ENCODE results near the gene MYO6.

Gene MYO6

DNA sequence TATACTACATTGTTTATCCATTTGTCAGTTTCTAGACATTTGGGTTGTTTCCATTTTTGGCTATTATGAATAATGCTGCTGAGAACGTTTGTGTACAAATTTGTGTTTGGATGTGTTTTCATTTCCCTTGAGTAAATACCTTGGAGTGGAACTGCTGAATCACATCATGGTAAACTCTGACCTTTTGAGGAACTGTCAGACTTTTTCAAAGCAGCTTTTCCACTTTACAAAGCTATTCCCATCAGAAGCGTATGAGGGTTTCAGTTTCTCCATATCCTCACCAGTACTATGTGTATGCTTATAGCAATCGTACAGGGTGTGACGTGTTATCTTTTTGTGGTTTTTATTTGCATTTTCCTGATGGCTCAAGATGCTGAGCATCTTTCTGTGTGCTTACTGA is 103.7 kb downstream of the MYO6 start:
- Histone ChIP-seq H4K20me1 (ENCODE audit: insufficient read depth, low read length) (no peaks in the 10 kb centered on the region), H3K79me2 (ENCODE audit: low read length) (no peaks in the 10 kb centered on the region), H3K9ac (ENCODE audit: low read length) (no peak overlapping the region), H3K4me2 (ENCODE audit: low read length) (no peak overlapping the region), H3K4me1 (ENCODE audit: low read length) (no peaks in the 10 kb centered on the region), H2AFZ (ENCODE audit: low read depth, low read length) (no peak overlapping the region), H3K27me3 (ENCODE audit: low read depth, low read length) (no peaks in the 10 kb centered on the region), H3K9me3 (ENCODE audit: insufficient read depth, low read length) (no peaks in the 10 kb centered on the region), H3K36me3 (replicated peaks; ENCODE audit: low read depth, low read length) (no peaks in the 10 kb centered on the region), H3K27ac (ENCODE audit: low read length) (no peak overlapping the region), H3K4me3 (ENCODE audit: low read length) (no peak overlapping the region)
- TF ChIP-seq, protein P1, sequence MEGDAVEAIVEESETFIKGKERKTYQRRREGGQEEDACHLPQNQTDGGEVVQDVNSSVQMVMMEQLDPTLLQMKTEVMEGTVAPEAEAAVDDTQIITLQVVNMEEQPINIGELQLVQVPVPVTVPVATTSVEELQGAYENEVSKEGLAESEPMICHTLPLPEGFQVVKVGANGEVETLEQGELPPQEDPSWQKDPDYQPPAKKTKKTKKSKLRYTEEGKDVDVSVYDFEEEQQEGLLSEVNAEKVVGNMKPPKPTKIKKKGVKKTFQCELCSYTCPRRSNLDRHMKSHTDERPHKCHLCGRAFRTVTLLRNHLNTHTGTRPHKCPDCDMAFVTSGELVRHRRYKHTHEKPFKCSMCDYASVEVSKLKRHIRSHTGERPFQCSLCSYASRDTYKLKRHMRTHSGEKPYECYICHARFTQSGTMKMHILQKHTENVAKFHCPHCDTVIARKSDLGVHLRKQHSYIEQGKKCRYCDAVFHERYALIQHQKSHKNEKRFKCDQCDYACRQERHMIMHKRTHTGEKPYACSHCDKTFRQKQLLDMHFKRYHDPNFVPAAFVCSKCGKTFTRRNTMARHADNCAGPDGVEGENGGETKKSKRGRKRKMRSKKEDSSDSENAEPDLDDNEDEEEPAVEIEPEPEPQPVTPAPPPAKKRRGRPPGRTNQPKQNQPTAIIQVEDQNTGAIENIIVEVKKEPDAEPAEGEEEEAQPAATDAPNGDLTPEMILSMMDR (IDR thresholded peaks at IDR 0.05; ENCODE audit: low read depth, low read length), result no peak
- TF ChIP-seq EZH2phosphoT487 (IDR thresholded peaks at IDR 0.05; ENCODE audit: low read depth), result no peak

DNA sequence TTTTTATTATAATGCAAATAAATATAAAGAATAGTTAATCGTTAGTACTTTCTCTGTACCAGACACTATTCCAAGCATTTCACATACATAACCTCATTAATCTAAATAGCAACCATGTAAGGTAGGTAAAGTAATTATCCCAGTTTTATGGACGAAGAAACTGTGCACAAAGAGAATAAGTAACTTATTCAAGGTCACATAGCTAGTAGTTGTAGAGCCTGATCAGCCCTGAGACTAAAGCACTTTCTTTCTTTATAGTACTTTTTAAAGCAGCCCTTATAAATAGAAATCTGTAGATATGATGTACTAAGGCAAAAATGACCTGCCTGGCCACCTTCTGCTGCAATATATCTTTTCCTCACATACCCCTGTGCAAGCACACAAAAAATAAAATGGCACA is 104.8 kb downstream of the MYO6 start:
- Histone ChIP-seq H4K20me1 (ENCODE audit: insufficient read depth, low read length) (no peaks in the 10 kb centered on the region), H3K4me1 (ENCODE audit: low read length) (no peaks in the 10 kb centered on the region), H3K4me2 (ENCODE audit: low read length) (no peak overlapping the region), H3K9ac (ENCODE audit: low read length) (no peak overlapping the region), H3K36me3 (replicated peaks; ENCODE audit: low read depth, low read length) (no peaks in the 10 kb centered on the region), H2AFZ (ENCODE audit: low read depth, low read length) (no peak overlapping the region), H3K27me3 (ENCODE audit: low read depth, low read length) (no peaks in the 10 kb centered on the region), H3K79me2 (ENCODE audit: low read length) (no peaks in the 10 kb centered on the region), H3K27ac (ENCODE audit: low read length) (no peak overlapping the region), H3K4me3 (ENCODE audit: low read length) (no peak overlapping the region), H3K9me3 (ENCODE audit: insufficient read depth, low read length) (no peaks in the 10 kb centered on the region)
- no peak for TF ChIP-seq EZH2phosphoT487 (IDR thresholded peaks at IDR 0.05; ENCODE audit: low read depth)
- TF ChIP-seq, protein P1 (IDR thresholded peaks at IDR 0.05; ENCODE audit: low read depth, low read length), result no peak

DNA sequence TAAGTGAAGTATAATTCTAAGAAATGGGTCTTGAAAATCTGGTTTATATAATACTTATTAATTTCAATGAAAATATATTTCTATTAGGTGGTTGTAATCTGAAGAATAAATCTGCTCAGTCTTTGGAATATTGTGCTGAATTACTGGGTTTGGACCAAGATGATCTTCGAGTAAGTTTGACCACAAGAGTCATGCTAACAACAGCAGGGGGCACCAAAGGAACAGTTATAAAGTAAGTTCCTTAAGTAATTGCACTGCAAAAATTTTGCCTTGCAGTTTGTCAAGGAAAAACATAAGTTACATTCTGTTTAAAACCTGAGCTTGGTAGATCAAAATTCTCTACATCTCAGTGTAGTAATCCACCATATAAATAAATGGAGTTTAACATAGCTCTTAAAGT is 106.0 kb downstream of the MYO6 start:
- Histone ChIP-seq H3K36me3 (replicated peaks; ENCODE audit: low read depth, low read length) (no peaks in the 10 kb centered on the region), H3K27me3 (ENCODE audit: low read depth, low read length) (no peaks in the 10 kb centered on the region), H3K79me2 (ENCODE audit: low read length) (no peaks in the 10 kb centered on the region), H4K20me1 (ENCODE audit: insufficient read depth, low read length) (no peaks in the 10 kb centered on the region), H3K9ac (ENCODE audit: low read length) (no peak overlapping the region), H2AFZ (ENCODE audit: low read depth, low read length) (no peak overlapping the region), H3K4me3 (ENCODE audit: low read length) (no peak overlapping the region), H3K27ac (ENCODE audit: low read length) (no peak overlapping the region), H3K9me3 (ENCODE audit: insufficient read depth, low read length) (no peaks in the 10 kb centered on the region), H3K4me2 (ENCODE audit: low read length) (no peak overlapping the region), H3K4me1 (ENCODE audit: low read length) (no peaks in the 10 kb centered on the region)
- TF ChIP-seq EZH2phosphoT487 (IDR thresholded peaks at IDR 0.05; ENCODE audit: low read depth), result no peak
- TF ChIP-seq, protein P1 (IDR thresholded peaks at IDR 0.05; ENCODE audit: low read depth, low read length), result peak; percentile 77

DNA sequence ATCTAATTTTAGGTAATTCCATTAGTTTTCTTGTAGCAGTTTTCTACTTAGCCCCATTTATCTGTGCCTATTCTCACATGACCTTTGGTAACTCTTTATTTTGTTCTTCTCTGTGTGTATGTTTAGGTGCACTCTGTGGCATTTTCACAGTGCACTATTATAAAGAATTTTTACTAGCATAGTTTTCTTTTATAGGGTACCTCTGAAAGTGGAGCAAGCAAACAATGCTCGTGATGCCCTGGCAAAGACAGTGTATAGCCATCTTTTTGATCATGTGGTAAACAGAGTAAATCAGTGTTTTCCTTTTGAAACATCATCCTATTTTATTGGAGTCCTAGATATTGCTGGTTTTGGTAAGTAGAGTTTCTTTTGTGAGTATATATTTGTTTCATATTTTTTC is 107.9 kb downstream of the MYO6 start:
- Histone ChIP-seq H2AFZ (ENCODE audit: low read depth, low read length) (no peak overlapping the region), H3K4me3 (ENCODE audit: low read length) (no peak overlapping the region), H3K79me2 (ENCODE audit: low read length) (no peaks in the 10 kb centered on the region), H4K20me1 (ENCODE audit: insufficient read depth, low read length) (no peaks in the 10 kb centered on the region), H3K9me3 (ENCODE audit: insufficient read depth, low read length) (no peaks in the 10 kb centered on the region), H3K27me3 (ENCODE audit: low read depth, low read length) (no peaks in the 10 kb centered on the region), H3K4me2 (ENCODE audit: low read length) (no peak overlapping the region), H3K27ac (ENCODE audit: low read length) (no peak overlapping the region), H3K4me1 (ENCODE audit: low read length) (no peaks in the 10 kb centered on the region), H3K9ac (ENCODE audit: low read length) (no peak overlapping the region), H3K36me3 (replicated peaks; ENCODE audit: low read depth, low read length) (no peaks in the 10 kb centered on the region)
- TF ChIP-seq, protein P1 (IDR thresholded peaks at IDR 0.05; ENCODE audit: low read depth, low read length), result no peak
- no peak for TF ChIP-seq EZH2phosphoT487 (IDR thresholded peaks at IDR 0.05; ENCODE audit: low read depth)
